GM12875 (cell line): Measurements from ENCODE around the gene ANKRD42.

Experiments used
- H3K4me3 ChIP-seq: one replicate; pipeline ENCODE4 v1.5.1; 2011; ENCODE audit warnings: low read depth, low read length, control low read depth
- TF ChIP-seq, protein P1 (sequence below): IDR thresholded peaks from 2 replicates; pipeline ENCODE4 v1.5.1; 2011; ENCODE audit warnings: low read depth, mild to moderate bottlenecking, control low read depth, inconsistent platforms, low read length, moderate library complexity, borderline replicate concordance; ENCODE audit not compliant: insufficient read depth

ANKRD42 gene

DNA sequence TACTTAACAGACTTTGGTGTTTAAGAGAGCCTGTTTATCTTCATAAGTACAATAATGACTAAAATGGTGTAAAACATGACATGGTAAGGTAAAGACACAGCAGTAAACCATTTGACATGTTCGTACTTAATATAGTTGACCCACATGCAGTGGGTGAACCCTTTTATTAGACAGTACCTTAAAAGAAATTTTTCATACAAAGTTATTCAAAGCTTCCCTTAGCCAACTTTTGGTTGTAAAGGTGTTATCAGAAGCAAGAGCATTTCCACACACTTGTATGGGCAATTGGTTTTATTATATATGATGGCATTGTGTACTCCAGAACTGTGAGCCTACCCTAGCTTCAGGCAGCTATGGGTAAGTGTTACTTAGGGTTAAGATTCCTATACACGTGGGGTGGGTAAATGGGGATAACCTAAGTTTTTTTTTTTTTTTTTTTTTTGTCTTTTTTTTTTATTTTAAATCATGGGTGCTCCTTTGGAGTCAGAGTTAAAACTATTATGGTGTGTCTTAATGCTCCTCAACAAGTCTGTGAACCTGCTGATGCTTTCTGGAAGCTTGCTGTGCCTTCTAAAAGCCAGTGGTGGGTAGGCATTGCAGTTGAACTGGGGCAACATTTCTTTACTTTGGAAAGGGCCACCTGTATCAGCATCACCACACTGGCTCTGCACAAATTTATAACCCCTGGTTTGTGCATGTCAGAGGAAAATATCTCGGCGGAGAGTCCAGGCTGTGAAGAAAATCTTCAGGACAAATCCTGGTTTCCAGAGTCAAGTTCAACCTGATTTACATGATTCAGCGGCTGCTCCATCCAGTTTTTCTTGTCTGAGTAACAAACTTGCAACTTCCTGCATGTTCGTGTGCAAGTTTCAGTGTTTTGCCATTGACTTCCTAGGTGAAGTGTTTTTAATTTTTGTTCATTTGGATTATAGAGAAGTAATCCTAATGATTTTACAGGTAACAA lies 33.3 kb upstream of the ANKRD42 start:
- TF ChIP-seq, protein P1, sequence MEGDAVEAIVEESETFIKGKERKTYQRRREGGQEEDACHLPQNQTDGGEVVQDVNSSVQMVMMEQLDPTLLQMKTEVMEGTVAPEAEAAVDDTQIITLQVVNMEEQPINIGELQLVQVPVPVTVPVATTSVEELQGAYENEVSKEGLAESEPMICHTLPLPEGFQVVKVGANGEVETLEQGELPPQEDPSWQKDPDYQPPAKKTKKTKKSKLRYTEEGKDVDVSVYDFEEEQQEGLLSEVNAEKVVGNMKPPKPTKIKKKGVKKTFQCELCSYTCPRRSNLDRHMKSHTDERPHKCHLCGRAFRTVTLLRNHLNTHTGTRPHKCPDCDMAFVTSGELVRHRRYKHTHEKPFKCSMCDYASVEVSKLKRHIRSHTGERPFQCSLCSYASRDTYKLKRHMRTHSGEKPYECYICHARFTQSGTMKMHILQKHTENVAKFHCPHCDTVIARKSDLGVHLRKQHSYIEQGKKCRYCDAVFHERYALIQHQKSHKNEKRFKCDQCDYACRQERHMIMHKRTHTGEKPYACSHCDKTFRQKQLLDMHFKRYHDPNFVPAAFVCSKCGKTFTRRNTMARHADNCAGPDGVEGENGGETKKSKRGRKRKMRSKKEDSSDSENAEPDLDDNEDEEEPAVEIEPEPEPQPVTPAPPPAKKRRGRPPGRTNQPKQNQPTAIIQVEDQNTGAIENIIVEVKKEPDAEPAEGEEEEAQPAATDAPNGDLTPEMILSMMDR = no peak
- peak overlapping the region; percentile 93 for H3K4me3 ChIP-seq

DNA sequence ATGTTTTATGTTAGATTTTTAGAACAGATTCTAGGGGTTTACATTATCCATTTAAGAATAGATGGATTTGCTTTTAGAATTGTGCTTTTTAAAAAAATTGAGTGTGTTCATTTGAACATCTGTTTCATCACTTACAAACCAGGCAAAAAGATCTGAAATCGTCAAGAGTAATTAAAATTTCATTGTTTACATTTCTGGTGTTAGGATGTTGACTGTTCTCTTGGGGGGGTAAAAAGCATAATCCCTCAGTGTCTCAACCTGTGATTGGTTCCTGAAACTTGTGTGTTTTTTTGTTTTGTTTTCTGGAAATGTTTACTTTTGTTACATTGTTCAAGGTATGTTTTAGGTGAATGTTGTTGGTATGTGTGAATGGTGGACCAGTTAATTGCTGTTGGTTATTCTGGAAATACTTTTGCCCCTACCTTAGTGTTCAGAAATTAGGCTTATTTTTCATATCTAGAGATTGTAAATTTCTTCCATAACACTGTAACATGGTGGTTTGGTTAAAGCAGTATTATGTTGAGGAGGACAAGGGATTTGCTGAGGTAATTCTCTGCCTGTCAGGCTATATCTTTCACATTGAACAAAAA lies 31.8 kb upstream of the ANKRD42 start:
- TF ChIP-seq, protein P1 = no peak
- no peak overlapping the region for H3K4me3 ChIP-seq

- H3K4me3 ChIP-seq = no peak overlapping the region
- TF ChIP-seq, protein P1 = no peak
Observed at GRCh38 chr11:83162377-83162776, 31.1 kb upstream of the ANKRD42 start.

DNA sequence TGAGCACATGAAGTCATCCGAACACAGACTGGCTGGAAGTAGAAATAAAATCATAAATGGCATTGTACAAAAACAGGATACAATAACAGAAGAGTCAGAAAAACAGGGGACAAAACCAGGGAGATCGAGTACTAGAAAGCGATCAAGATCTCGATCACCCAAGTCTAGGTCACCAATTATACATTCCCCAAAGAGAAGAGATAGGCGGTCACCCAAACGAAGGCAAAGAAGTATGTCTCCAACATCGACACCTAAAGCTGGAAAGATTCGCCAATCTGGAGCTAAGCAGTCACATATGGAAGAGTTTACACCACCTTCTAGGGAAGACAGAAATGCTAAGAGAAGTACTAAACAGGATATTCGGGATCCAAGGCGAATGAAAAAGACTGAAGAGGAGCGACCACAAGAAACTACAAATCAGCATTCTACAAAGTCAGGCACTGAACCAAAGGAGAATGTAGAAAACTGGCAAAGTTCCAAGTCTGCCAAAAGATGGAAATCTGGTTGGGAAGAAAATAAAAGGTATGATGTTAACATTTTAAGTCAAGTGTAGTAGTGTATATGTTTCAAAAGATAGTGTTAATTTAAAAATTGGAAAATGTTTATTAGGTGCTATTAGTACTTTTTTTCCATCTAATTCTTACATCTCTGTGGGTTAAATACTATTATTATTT lies 27.2 kb upstream of the ANKRD42 start:
- H3K4me3 ChIP-seq = no peak overlapping the region
- TF ChIP-seq, protein P1 = no peak

DNA sequence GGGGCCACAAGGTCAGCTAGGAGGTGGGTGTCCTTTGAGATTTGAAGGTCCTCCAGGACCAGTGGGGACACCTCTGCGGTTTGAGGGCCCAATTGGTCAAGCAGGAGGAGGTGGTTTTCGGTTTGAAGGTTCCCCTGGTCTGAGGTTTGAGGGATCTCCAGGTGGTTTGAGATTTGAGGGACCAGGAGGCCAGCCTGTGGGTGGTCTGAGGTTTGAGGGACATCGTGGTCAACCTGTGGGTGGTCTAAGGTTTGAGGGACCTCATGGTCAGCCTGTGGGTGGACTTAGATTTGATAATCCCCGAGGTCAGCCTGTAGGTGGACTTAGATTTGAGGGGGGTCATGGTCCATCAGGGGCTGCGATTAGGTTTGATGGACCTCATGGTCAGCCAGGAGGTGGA lies 24.8 kb upstream of the ANKRD42 start:
- H3K4me3 ChIP-seq = no peak overlapping the region
- TF ChIP-seq, protein P1 = no peak

GRCh38 chr11:83170865-83171264 lies 22.6 kb upstream of the ANKRD42 start:
- no peak overlapping the region for H3K4me3 ChIP-seq
- TF ChIP-seq, protein P1 = no peak
